Testis (tissue), 3 donors: Measurements from ENCODE around the gene CACNA2D1. TPM values are rescaled to one million over a fixed set of nuclear protein-coding genes. Genes with fewer than 3 reads are reported as not detected.

Experiments
- DNase-seq: peaks from one replicate; pipeline ENCODE4 v3.0.0-alpha.2; 2019
- H3K27ac ChIP-seq, 2 donors: fragments of 200-600 bp; sonication (generic); one replicate each; pipeline ENCODE4 v1.5.1; 2019
- H3K27me3 ChIP-seq: fragments of 200-600 bp; sonication (generic); one replicate; pipeline ENCODE4 v1.5.1; 2019
- H3K36me3 ChIP-seq: fragments of 200-600 bp; sonication (generic); one replicate; pipeline ENCODE4 v1.5.1; 2017; ENCODE audit warnings: low read depth; ENCODE audit errors: missing control alignments
- H3K4me1 ChIP-seq: fragments of 200-600 bp; sonication (generic); one replicate; pipeline ENCODE4 v1.5.1; 2019
- H3K4me3 ChIP-seq, 2 donors: fragments of 200-600 bp; sonication (generic); one replicate each; pipeline ENCODE4 v1.5.1; 2017 to 2019
- H3K9me3 ChIP-seq: fragments of 200-600 bp; sonication (generic); one replicate; pipeline ENCODE4 v1.5.1; 2017
- POLR2A ChIP-seq: fragments of 450-650 bp; IDR thresholded peaks from one replicate; pipeline ENCODE4 v1.6.1; 2017; ENCODE audit warnings: antibody characterized with exemption, mild to moderate bottlenecking, moderate library complexity
- WGBS, 2 donors: methylation state at CpG; one replicate each; pipeline ENCODE4 v1.1.5; 2018; 5-methylcytosine and 5-hydroxymethylcytosine counted together
- intact Hi-C: fragments of 100-400 bp; cut with DNase I; formaldehyde crosslinking; loops from one replicate; pipeline ENCODE4 v1.15.1; 2023; ENCODE audit warnings: low total_unique reads
- polyA plus RNA-seq: library from polyadenylated mRNA; stranded (reverse); fragments of 350-450 nt; fragmentation: Illumina TruSeq; extraction: RNeasy Lipid Tissue Mini Kit (QIAGEN cat#74804); gene quantifications from one replicate; pipeline ENCODE4 v1.2.3, GENCODE V29; 2014; ENCODE audit warnings: low read depth, low replicate concordance; ENCODE audit not compliant: insufficient read depth
- total RNA-seq, 2 donors: library from RNA; depleted of rRNA; stranded (reverse); fragments of >200 nt; gene quantifications; one replicate each; pipeline ENCODE4 v1.2.3, GENCODE V29; 2016
- TF ChIP-seq, protein P1 (sequence below), 3 experiments: fragments of 450-650 bp in 2 of 3; fragments of 200-600 bp in 1 of 3; sonication (generic) in 1 of 3; IDR thresholded peaks; one replicate each; pipeline ENCODE4 v1.5.1; 2016 to 2019; ENCODE audit warnings: antibody characterized with exemption in 3 of 3, mild to moderate bottlenecking in 2 of 3, moderate library complexity in 1 of 3

Gene CACNA2D1
- total and polyA plus RNA-seq, 3 donors from 2014 or later, result 5.4 to 29.1 (median 28.0) TPM

GRCh38 chr7:82202107-82202506 is 241.5 kb downstream of the CACNA2D1 start:
- TF ChIP-seq, protein P1, sequence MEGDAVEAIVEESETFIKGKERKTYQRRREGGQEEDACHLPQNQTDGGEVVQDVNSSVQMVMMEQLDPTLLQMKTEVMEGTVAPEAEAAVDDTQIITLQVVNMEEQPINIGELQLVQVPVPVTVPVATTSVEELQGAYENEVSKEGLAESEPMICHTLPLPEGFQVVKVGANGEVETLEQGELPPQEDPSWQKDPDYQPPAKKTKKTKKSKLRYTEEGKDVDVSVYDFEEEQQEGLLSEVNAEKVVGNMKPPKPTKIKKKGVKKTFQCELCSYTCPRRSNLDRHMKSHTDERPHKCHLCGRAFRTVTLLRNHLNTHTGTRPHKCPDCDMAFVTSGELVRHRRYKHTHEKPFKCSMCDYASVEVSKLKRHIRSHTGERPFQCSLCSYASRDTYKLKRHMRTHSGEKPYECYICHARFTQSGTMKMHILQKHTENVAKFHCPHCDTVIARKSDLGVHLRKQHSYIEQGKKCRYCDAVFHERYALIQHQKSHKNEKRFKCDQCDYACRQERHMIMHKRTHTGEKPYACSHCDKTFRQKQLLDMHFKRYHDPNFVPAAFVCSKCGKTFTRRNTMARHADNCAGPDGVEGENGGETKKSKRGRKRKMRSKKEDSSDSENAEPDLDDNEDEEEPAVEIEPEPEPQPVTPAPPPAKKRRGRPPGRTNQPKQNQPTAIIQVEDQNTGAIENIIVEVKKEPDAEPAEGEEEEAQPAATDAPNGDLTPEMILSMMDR (IDR thresholded peaks at IDR 0.05), result no peak
- no peak for TF ChIP-seq POLR2A
- H3K36me3 ChIP-seq, result no peaks in the 10 kb centered on the region
- no peak overlapping the region for H3K27ac ChIP-seq
- no peaks in the 10 kb centered on the region for H3K4me1 ChIP-seq
- DNase-seq, result no peak
- no peak overlapping the region for H3K4me3 ChIP-seq
- H3K9me3 ChIP-seq, result no peaks in the 10 kb centered on the region
- 96 to 97% methylated on average over 13 of the region's 13 CpGs for WGBS, 2 donors
- H3K27me3 ChIP-seq, result no peaks in the 10 kb centered on the region
- intact Hi-C loops, result no loop called here

- TF ChIP-seq POLR2A, result no peak
- TF ChIP-seq, protein P1 (IDR thresholded peaks at IDR 0.05), result no peak
- Histone ChIP-seq H3K4me1 (no peaks in the 10 kb centered on the region), H3K9me3 (no peaks in the 10 kb centered on the region), H3K27me3 (no peaks in the 10 kb centered on the region), H3K4me3 (no peak overlapping the region), H3K36me3 (no peaks in the 10 kb centered on the region), H3K27ac (no peak overlapping the region)
- WGBS, 2 donors, result 85 to 93% methylated on average over 2 of the region's 2 CpGs
- intact Hi-C loops, result no loop called here
- no peak for DNase-seq
Observed at GRCh38 chr7:82200601-82201000, 243.0 kb downstream of the CACNA2D1 start.

GRCh38 chr7:82194016-82194643 is 249.4 kb downstream of the CACNA2D1 start:
- Histone ChIP-seq H3K36me3 (no peaks in the 10 kb centered on the region), H3K4me1 (no peaks in the 10 kb centered on the region), H3K27ac (no peak overlapping the region), H3K4me3 (no peak overlapping the region), H3K9me3 (no peaks in the 10 kb centered on the region), H3K27me3 (no peaks in the 10 kb centered on the region)
- TF ChIP-seq, protein P1 (IDR thresholded peaks at IDR 0.05), result no peak
- no peak for TF ChIP-seq POLR2A
- intact Hi-C loops, result no loop called here
- 36 to 50% methylated on average over 3 of the region's 3 CpGs for WGBS, 2 donors
- no peak for DNase-seq

DNA sequence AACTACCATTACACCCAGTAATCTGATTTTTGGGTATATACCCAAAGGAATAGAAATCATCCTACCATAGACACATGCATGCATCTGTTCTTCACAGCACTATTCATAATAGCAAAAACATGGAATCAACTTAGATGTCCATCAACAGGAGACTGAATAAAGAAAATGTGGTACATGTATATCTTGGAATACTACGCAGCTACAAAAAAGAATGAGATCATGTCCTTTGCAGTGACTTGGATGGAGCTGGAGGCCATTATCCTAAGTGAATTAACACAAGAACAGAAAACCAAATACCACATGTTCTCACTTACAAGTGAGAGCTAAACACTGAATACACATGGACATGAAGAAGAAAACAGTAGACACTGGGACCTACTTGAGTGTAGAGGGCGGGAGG is 254.9 kb downstream of the CACNA2D1 start:
- intact Hi-C loops, result no loop called here
- WGBS, 2 donors, result 87 to 95% methylated on average over 2 of the region's 2 CpGs
- no peaks in the 10 kb centered on the region for H3K4me1 ChIP-seq
- DNase-seq, result no peak
- TF ChIP-seq POLR2A, result no peak
- TF ChIP-seq, protein P1 (IDR thresholded peaks at IDR 0.05), result no peak
- no peak overlapping the region for H3K4me3 ChIP-seq
- no peaks in the 10 kb centered on the region for H3K36me3 ChIP-seq
- H3K9me3 ChIP-seq, result no peaks in the 10 kb centered on the region
- H3K27me3 ChIP-seq, result no peaks in the 10 kb centered on the region
- H3K27ac ChIP-seq, result no peak overlapping the region

- H3K4me1 ChIP-seq, result no peaks in the 10 kb centered on the region
- no peak overlapping the region for H3K27ac ChIP-seq
- no peak overlapping the region for H3K4me3 ChIP-seq
- TF ChIP-seq, protein P1 (IDR thresholded peaks at IDR 0.05), result no peak
- TF ChIP-seq POLR2A, result no peak
- no peaks in the 10 kb centered on the region for H3K9me3 ChIP-seq
- WGBS, 2 donors, result 90 to 96% methylated on average over 2 of the region's 2 CpGs
- DNase-seq, result no peak
- intact Hi-C loops, result no loop called here
- H3K36me3 ChIP-seq, result no peaks in the 10 kb centered on the region
- H3K27me3 ChIP-seq, result no peaks in the 10 kb centered on the region
Observed at GRCh38 chr7:82185443-82185842, 258.1 kb downstream of the CACNA2D1 start.
